ENCODE results near the gene TTC28. TPM values are rescaled to one million over a fixed set of nuclear protein-coding genes. Genes with fewer than 3 reads are reported as not detected.

The TTC28 gene
- total RNA-seq, 4 donors from 2014 or later = 35.6 to 42.6 (median 36.9) TPM

- H3K27me3 ChIP-seq = no peaks in the 10 kb centered on the region
- intact Hi-C loops (cut with DNase I) = no loop called here
- H3K4me3 ChIP-seq = no peak overlapping the region
Observed at GRCh38 chr22:27937453-27937852, 742.2 kb downstream of the TTC28 start.

GRCh38 chr22:27935897-27936296, 743.7 kb downstream of the TTC28 start:
- H3K4me1 ChIP-seq = no peaks in the 10 kb centered on the region
- H3K4me3 ChIP-seq = no peak overlapping the region
- TF ChIP-seq POLR2AphosphoS5 (IDR thresholded peaks at IDR 0.05) = no peak
- TF ChIP-seq CTCF (IDR thresholded peaks at IDR 0.05) = no peak
- no peak for TF ChIP-seq EP300 (IDR thresholded peaks at IDR 0.05)
- TF ChIP-seq POLR2A (IDR thresholded peaks at IDR 0.05; ENCODE audit: low read depth) = no peak
- H3K36me3 ChIP-seq = peaks cover 0 to 14% (median 2%) of the 10 kb centered on the region in 4 donors
- H3K9me3 ChIP-seq = no peaks in the 10 kb centered on the region
- 96% methylated on average over 1 of the region's 1 CpG for WGBS
- no peaks in the 10 kb centered on the region for H3K27me3 ChIP-seq
- DNase-seq (ENCODE audit: extremely low spot score) = no peak
- intact Hi-C loops (cut with DNase I) = no loop called here
- no peak overlapping the region for H3K27ac ChIP-seq (replicated peaks in 1 of 4)

More at GRCh38 chr22:27937453-27937852, 742.2 kb downstream of the TTC28 start:
- Histone ChIP-seq H3K36me3 (peaks cover 0 to 21% (median 2%) of the 10 kb centered on the region in 4 donors), H3K27ac (replicated peaks in 1 of 4) (no peak overlapping the region), H3K9me3 (no peaks in the 10 kb centered on the region), H3K4me1 (no peaks in the 10 kb centered on the region)
- 89% methylated on average over 2 of the region's 2 CpGs for WGBS
- no peak for TF ChIP-seq POLR2A (IDR thresholded peaks at IDR 0.05; ENCODE audit: low read depth)
- no peak for TF ChIP-seq EP300 (IDR thresholded peaks at IDR 0.05)
- TF ChIP-seq CTCF (IDR thresholded peaks at IDR 0.05) = no peak
- TF ChIP-seq POLR2AphosphoS5 (IDR thresholded peaks at IDR 0.05) = no peak
- DNase-seq (ENCODE audit: extremely low spot score) = no peak

- no peak for DNase-seq (ENCODE audit: extremely low spot score)
- no peaks in the 10 kb centered on the region for H3K4me1 ChIP-seq
- WGBS = 96% methylated on average over 5 of the region's 5 CpGs
- H3K27me3 ChIP-seq = no peaks in the 10 kb centered on the region
- H3K4me3 ChIP-seq = no peak overlapping the region
- no peak for TF ChIP-seq CTCF (IDR thresholded peaks at IDR 0.05)
- no peak for TF ChIP-seq POLR2AphosphoS5 (IDR thresholded peaks at IDR 0.05)
- no peak for TF ChIP-seq EP300 (IDR thresholded peaks at IDR 0.05)
- no peak for TF ChIP-seq POLR2A (IDR thresholded peaks at IDR 0.05; ENCODE audit: low read depth)
- peaks cover 0 to 11% (median 2%) of the 10 kb centered on the region in 4 donors for H3K36me3 ChIP-seq
- no peak overlapping the region for H3K27ac ChIP-seq (replicated peaks in 1 of 4)
- no peaks in the 10 kb centered on the region for H3K9me3 ChIP-seq
- intact Hi-C loops (cut with DNase I) = no loop called here
Observed at GRCh38 chr22:27934069-27934468, 745.6 kb downstream of the TTC28 start.

- TF ChIP-seq CTCF (IDR thresholded peaks at IDR 0.05) = no peak
- no peak for TF ChIP-seq POLR2A (IDR thresholded peaks at IDR 0.05; ENCODE audit: low read depth)
- H3K27me3 ChIP-seq = no peaks in the 10 kb centered on the region
- H3K36me3 ChIP-seq = peaks cover 0 to 5% (median 0%) of the 10 kb centered on the region in 4 donors
- H3K4me1 ChIP-seq = no peaks in the 10 kb centered on the region
- no peak overlapping the region for H3K27ac ChIP-seq (replicated peaks in 1 of 4)
- H3K4me3 ChIP-seq = no peak overlapping the region
- no peaks in the 10 kb centered on the region for H3K9me3 ChIP-seq
- DNase-seq (ENCODE audit: extremely low spot score) = no peak
- WGBS = 93% methylated on average over 9 of the region's 9 CpGs
- intact Hi-C loops (cut with DNase I) = no loop called here
Observed at GRCh38 chr22:27933186-27933983, 746.3 kb downstream of the TTC28 start.

All from esophagus muscularis mucosa (tissue), 4 donors.